ENCODE measurements around the gene GPR15LG. TPM values are rescaled to one million over a fixed set of nuclear protein-coding genes. Genes with fewer than 3 reads are reported as not detected.

Gene GPR15LG
- total RNA-seq, 2 experiments from 2014 or later, result not detected

- Histone ChIP-seq H3K36me3 (ENCODE audit: insufficient read depth, low read length) (no peaks in the 10 kb centered on the region), H3K4me3 (ENCODE audit: low read depth, low read length, poor library complexity, severe bottlenecking) (no peak overlapping the region), H3K4me1 (ENCODE audit: insufficient read depth, low read length, poor library complexity, severe bottlenecking) (no peaks in the 10 kb centered on the region), H3K27ac (ENCODE audit: low read depth, low read length, poor library complexity, severe bottlenecking) (no peak overlapping the region), H3K4me2 (ENCODE audit: low read length) (no peak overlapping the region), H3K9me3 (ENCODE audit: low read length) (no peaks in the 10 kb centered on the region), H3K9me2 (ENCODE audit: insufficient read depth, low read length) (no peaks in the 10 kb centered on the region), H4K20me1 (ENCODE audit: insufficient read depth, low read length) (no peaks in the 10 kb centered on the region), H3K79me2 (ENCODE audit: insufficient read depth, low read depth, low read length) (no peaks in the 10 kb centered on the region), H2AFZ (ENCODE audit: low read length) (no peak overlapping the region)
- intact Hi-C loops (cut with micrococcal nuclease; ENCODE audit: unreplicated experiment), result no loop called here
- CTCF ChIA-PET (ENCODE audit: unreplicated experiment), result no interaction called here
- DNase-seq (ENCODE audit: low spot score), result no peak
- TF ChIP-seq CTCF (conservative IDR thresholded peaks at IDR 0.05; ENCODE audit: low read length) (no peak), EZH2phosphoT487 (IDR thresholded peaks at IDR 0.05; ENCODE audit: borderline replicate concordance, low read depth, low read length) (no peak)
- BruUV-seq (replicated peaks), result no TSS peak
- POLR2A ChIA-PET, result interaction anchor here (1.3 kb wide), 1 partner anchor 59 kb away, joined by 6 read pairs; no protein-coding TSS in a partner anchor
Measured at GRCh38 chr10:84208023-84208422, 34.4 kb downstream of the GPR15LG start.

- Histone ChIP-seq H3K79me2 (ENCODE audit: insufficient read depth, low read depth, low read length) (no peaks in the 10 kb centered on the region), H3K9me2 (ENCODE audit: insufficient read depth, low read length) (no peaks in the 10 kb centered on the region), H3K4me1 (ENCODE audit: insufficient read depth, low read length, poor library complexity, severe bottlenecking) (no peaks in the 10 kb centered on the region), H3K36me3 (ENCODE audit: insufficient read depth, low read length) (no peaks in the 10 kb centered on the region), H3K4me3 (ENCODE audit: low read depth, low read length, poor library complexity, severe bottlenecking) (no peak overlapping the region), H4K20me1 (ENCODE audit: insufficient read depth, low read length) (no peaks in the 10 kb centered on the region), H3K9me3 (ENCODE audit: low read length) (no peaks in the 10 kb centered on the region), H3K4me2 (ENCODE audit: low read length) (no peak overlapping the region), H2AFZ (ENCODE audit: low read length) (no peak overlapping the region), H3K27ac (ENCODE audit: low read depth, low read length, poor library complexity, severe bottlenecking) (no peak overlapping the region)
- ChIA-PET POLR2A (interaction anchor here (0.8 kb wide), 1 partner anchor 860 kb away, joined by 3 read pairs; no protein-coding TSS in a partner anchor), CTCF (ENCODE audit: unreplicated experiment) (interaction anchor here (0.5 kb wide), 1 partner anchor 31 kb away, joined by 3 read pairs; no protein-coding TSS in a partner anchor)
- intact Hi-C loops (cut with micrococcal nuclease; ENCODE audit: unreplicated experiment), result no loop called here
- DNase-seq (ENCODE audit: low spot score), result no peak
- BruUV-seq (replicated peaks), result no TSS peak
- no peak for TF ChIP-seq EZH2phosphoT487 (IDR thresholded peaks at IDR 0.05; ENCODE audit: borderline replicate concordance, low read depth, low read length)
- no peak for TF ChIP-seq CTCF (conservative IDR thresholded peaks at IDR 0.05; ENCODE audit: low read length)
Measured at GRCh38 chr10:84211566-84211965, 38.0 kb downstream of the GPR15LG start.

- POLR2A ChIA-PET, result interaction anchor here (0.8 kb wide), 1 partner anchor 861 kb away, joined by 3 read pairs; no protein-coding TSS in a partner anchor
- no TSS peak for BruUV-seq (replicated peaks)
- Histone ChIP-seq H3K9me2 (ENCODE audit: insufficient read depth, low read length) (no peaks in the 10 kb centered on the region), H4K20me1 (ENCODE audit: insufficient read depth, low read length) (no peaks in the 10 kb centered on the region), H3K4me3 (ENCODE audit: low read depth, low read length, poor library complexity, severe bottlenecking) (no peak overlapping the region), H3K4me1 (ENCODE audit: insufficient read depth, low read length, poor library complexity, severe bottlenecking) (no peaks in the 10 kb centered on the region), H3K79me2 (ENCODE audit: insufficient read depth, low read depth, low read length) (no peaks in the 10 kb centered on the region), H3K27ac (ENCODE audit: low read depth, low read length, poor library complexity, severe bottlenecking) (no peak overlapping the region), H3K9me3 (ENCODE audit: low read length) (no peaks in the 10 kb centered on the region), H3K4me2 (ENCODE audit: low read length) (no peak overlapping the region), H2AFZ (ENCODE audit: low read length) (no peak overlapping the region), H3K36me3 (ENCODE audit: insufficient read depth, low read length) (no peaks in the 10 kb centered on the region)
- CTCF ChIA-PET (ENCODE audit: unreplicated experiment), result interaction anchor here (0.5 kb wide), 1 partner anchor 30 kb away, joined by 3 read pairs; no protein-coding TSS in a partner anchor
- intact Hi-C loops (cut with micrococcal nuclease; ENCODE audit: unreplicated experiment), result no loop called here
- no peak for DNase-seq (ENCODE audit: low spot score)
- no peak for TF ChIP-seq EZH2phosphoT487 (IDR thresholded peaks at IDR 0.05; ENCODE audit: borderline replicate concordance, low read depth, low read length)
- TF ChIP-seq CTCF (conservative IDR thresholded peaks at IDR 0.05; ENCODE audit: low read length), result no peak
Measured at GRCh38 chr10:84212014-84212413, 38.4 kb downstream of the GPR15LG start.
